Neural progenitor cell (in vitro differentiated cells): ENCODE results near the gene PROSER2. TPM values are rescaled to one million over a fixed set of nuclear protein-coding genes. Genes with fewer than 3 reads are reported as not detected.

ENCODE experiments used
- DNase-seq: peaks from one replicate; pipeline ENCODE4 v3.0.0-alpha.2; 2016; ENCODE audit warnings: low spot score
- H2AFZ ChIP-seq: fragments of 200-600 bp; sonication (generic); replicated peaks from 2 replicates; pipeline ENCODE4 v1.6.1; 2016; ENCODE audit warnings: antibody characterized with exemption
- H3F3A ChIP-seq: fragments of 200-600 bp; sonication (generic); 2 replicates; pipeline ENCODE4 v1.6.1; 2016; ENCODE audit warnings: antibody characterized with exemption, low read depth
- H3K27ac ChIP-seq: fragments of 200-600 bp; sonication (generic); 2 replicates; pipeline ENCODE4 v1.5.1; 2016; ENCODE audit warnings: mild to moderate bottlenecking
- H3K27me3 ChIP-seq: fragments of 200-600 bp; sonication (generic); 2 replicates; pipeline ENCODE4 v1.6.1; 2016; ENCODE audit warnings: mild to moderate bottlenecking, moderate library complexity
- H3K36me3 ChIP-seq: fragments of 200-600 bp; sonication (generic); 2 replicates; pipeline ENCODE4 v1.5.1; 2016
- H3K4me1 ChIP-seq: fragments of 200-600 bp; sonication (generic); 2 replicates; pipeline ENCODE4 v1.6.1; 2016; ENCODE audit warnings: mixed run types
- H3K4me2 ChIP-seq: fragments of 200-600 bp; sonication (generic); 2 replicates; pipeline ENCODE4 v1.6.1; 2016
- H3K4me3 ChIP-seq: fragments of 200-600 bp; sonication (generic); 2 replicates; pipeline ENCODE4 v1.5.1; 2016
- H3K79me2 ChIP-seq: fragments of 200-600 bp; sonication (generic); 2 replicates; pipeline ENCODE4 v1.6.1; 2016; ENCODE audit warnings: low read depth
- H3K9ac ChIP-seq: fragments of 200-600 bp; sonication (generic); 2 replicates; pipeline ENCODE4 v1.6.1; 2016
- H3K9me3 ChIP-seq: fragments of 200-600 bp; sonication (generic); 2 replicates; pipeline ENCODE4 v1.5.1; 2016; ENCODE audit warnings: low read depth
- H4K20me1 ChIP-seq: fragments of 200-600 bp; sonication (generic); 2 replicates; pipeline ENCODE4 v1.6.1; 2016; ENCODE audit warnings: low read depth
- H3K27ac Mint-ChIP-seq: 3 replicates; pipeline ENCODE4 v1.8.0; 2021; ENCODE audit warnings: mixed read lengths
- H3K27me3 Mint-ChIP-seq: 2 replicates; pipeline ENCODE4 v1.8.0; 2022; ENCODE audit warnings: low read depth, mild to moderate bottlenecking, inconsistent platforms, moderate library complexity, mixed read lengths; ENCODE audit not compliant: insufficient read depth
- H3K36me3 Mint-ChIP-seq: 3 replicates; pipeline ENCODE4 v1.8.0; 2021; ENCODE audit warnings: mixed read lengths
- H3K4me1 Mint-ChIP-seq: 3 replicates; pipeline ENCODE4 v1.8.0; 2021; ENCODE audit warnings: mixed read lengths
- H3K4me3 Mint-ChIP-seq: 3 replicates; pipeline ENCODE4 v1.8.0; 2021; ENCODE audit warnings: mild to moderate bottlenecking, moderate library complexity, mixed read lengths
- H3K9me3 Mint-ChIP-seq: 3 replicates; pipeline ENCODE4 v1.8.0; 2020; ENCODE audit warnings: mixed read lengths
- CTCF ChIP-seq: fragments of 200-600 bp; sonication (generic); IDR thresholded peaks from 2 replicates; pipeline ENCODE4 v1.5.1; 2017; ENCODE audit warnings: antibody characterized with exemption, mild to moderate bottlenecking
- EZH2 ChIP-seq: fragments of 200-600 bp; sonication (generic); IDR thresholded peaks from 2 replicates; pipeline ENCODE4 v1.6.1; 2017; ENCODE audit warnings: antibody characterized with exemption, mild to moderate bottlenecking, moderate library complexity
- EZH2phosphoT487 ChIP-seq: fragments of 200-600 bp; sonication (generic); IDR thresholded peaks from 2 replicates; pipeline ENCODE4 v1.6.1; 2017; ENCODE audit warnings: antibody characterized with exemption
- total RNA-seq: library from RNA; depleted of rRNA; stranded (reverse); fragments of >200 nt; gene quantifications from 2 replicates; pipeline ENCODE4 v1.2.3, GENCODE V29; 2015; ENCODE audit warnings: low replicate concordance

Gene PROSER2
- total RNA-seq, 1 donor from 2014 or later: 2.3 TPM

- H3K27ac ChIP-seq: no peak overlapping the region
- H3K9me3 Mint-ChIP-seq: no peaks in the 10 kb centered on the region
Measured at GRCh38 chr10:11895598-11895997, 72.4 kb downstream of the PROSER2 start.

GRCh38 chr10:11896549-11897200 is 73.5 kb downstream of the PROSER2 start:
- no peak overlapping the region for H2AFZ ChIP-seq
- no peaks in the 10 kb centered on the region for H3K4me1 ChIP-seq
- TF ChIP-seq EZH2phosphoT487: no peak
- no peak for TF ChIP-seq CTCF
- TF ChIP-seq EZH2: no peak
- peaks cover 15% of the 10 kb centered on the region for H3K4me1 Mint-ChIP-seq
- no peak overlapping the region for H3K27ac ChIP-seq
- no peaks in the 10 kb centered on the region for H3K9me3 ChIP-seq
- no peaks in the 10 kb centered on the region for H3K36me3 ChIP-seq
- peaks cover 6% of the 10 kb centered on the region for H3K27me3 Mint-ChIP-seq
- H3K4me3 Mint-ChIP-seq: no peak overlapping the region
- no peak overlapping the region for H3K4me2 ChIP-seq
- no peaks in the 10 kb centered on the region for H3K36me3 Mint-ChIP-seq
- no peaks in the 10 kb centered on the region for H3K79me2 ChIP-seq
- H4K20me1 ChIP-seq: no peaks in the 10 kb centered on the region
- H3K9ac ChIP-seq: no peak overlapping the region
- H3K27ac Mint-ChIP-seq: no peak overlapping the region
- H3K9me3 Mint-ChIP-seq: no peaks in the 10 kb centered on the region
- no peak for DNase-seq
- no peaks in the 10 kb centered on the region for H3F3A ChIP-seq
- H3K4me3 ChIP-seq: no peak overlapping the region
- no peaks in the 10 kb centered on the region for H3K27me3 ChIP-seq

More at GRCh38 chr10:11895598-11895997, 72.4 kb downstream of the PROSER2 start:
- peaks cover 7% of the 10 kb centered on the region for H3K27me3 Mint-ChIP-seq
- H3K4me3 ChIP-seq: no peak overlapping the region
- H3K9me3 ChIP-seq: no peaks in the 10 kb centered on the region
- DNase-seq: no peak
- H2AFZ ChIP-seq: no peak overlapping the region
- no peaks in the 10 kb centered on the region for H3K36me3 Mint-ChIP-seq
- no peaks in the 10 kb centered on the region for H3K4me1 ChIP-seq
- H3K4me2 ChIP-seq: no peak overlapping the region
- H3K4me3 Mint-ChIP-seq: no peak overlapping the region
- H3K9ac ChIP-seq: no peak overlapping the region
- no peak overlapping the region for H3K27ac Mint-ChIP-seq
- TF ChIP-seq EZH2phosphoT487 (no peak), CTCF (no peak), EZH2 (no peak)
- H4K20me1 ChIP-seq: no peaks in the 10 kb centered on the region
- H3K36me3 ChIP-seq: no peaks in the 10 kb centered on the region
- H3F3A ChIP-seq: no peaks in the 10 kb centered on the region
- no peaks in the 10 kb centered on the region for H3K79me2 ChIP-seq
- H3K4me1 Mint-ChIP-seq: peaks cover 8% of the 10 kb centered on the region
- H3K27me3 ChIP-seq: no peaks in the 10 kb centered on the region

- DNase-seq: no peak
- Histone ChIP-seq H4K20me1 (no peaks in the 10 kb centered on the region), H3K4me1 (no peaks in the 10 kb centered on the region), H2AFZ (no peak overlapping the region), H3K4me2 (no peak overlapping the region), H3K9me3 (no peaks in the 10 kb centered on the region), H3K79me2 (no peaks in the 10 kb centered on the region), H3K27me3 (no peaks in the 10 kb centered on the region), H3K9ac (no peak overlapping the region), H3K36me3 (no peaks in the 10 kb centered on the region), H3F3A (no peaks in the 10 kb centered on the region), H3K4me3 (no peak overlapping the region), H3K27ac (no peak overlapping the region)
- peaks cover 4% of the 10 kb centered on the region for H3K27me3 Mint-ChIP-seq
- TF ChIP-seq CTCF: no peak
- TF ChIP-seq EZH2: no peak
- no peak for TF ChIP-seq EZH2phosphoT487
- H3K9me3 Mint-ChIP-seq: no peaks in the 10 kb centered on the region
- no peaks in the 10 kb centered on the region for H3K36me3 Mint-ChIP-seq
- peaks cover 22% of the 10 kb centered on the region for H3K4me1 Mint-ChIP-seq
- no peak overlapping the region for H3K4me3 Mint-ChIP-seq
- H3K27ac Mint-ChIP-seq: peak overlapping the region; percentile 93
Measured at GRCh38 chr10:11898033-11898371, 74.8 kb downstream of the PROSER2 start.
